ENCODE data around the gene GNMT.

Gene GNMT

GRCh38 chr6:43006251-43006650 is 45.7 kb downstream of the GNMT start:
- H3K79me2 ChIP-seq (ENCODE audit: control insufficient read depth, low read length): no peaks in the 10 kb centered on the region
- no peaks in the 10 kb centered on the region for H3K9me2 ChIP-seq (replicated peaks; ENCODE audit: control insufficient read depth, low read length)
- no peaks in the 10 kb centered on the region for H3K9me3 ChIP-seq (ENCODE audit: control insufficient read depth, insufficient read depth, low read length)
- no peak overlapping the region for H3K4me3 ChIP-seq (ENCODE audit: low read length)
- H3K4me1 ChIP-seq (ENCODE audit: control insufficient read depth, low read length): 0 out of 2 replicates have a peak, but pooled peaks cover 4% of the 10 kb centered on the region
- H3K27me3 ChIP-seq (ENCODE audit: control insufficient read depth, low read length): no peaks in the 10 kb centered on the region
- H4K20me1 ChIP-seq (ENCODE audit: control insufficient read depth, insufficient read depth, low read depth, low read length): no peaks in the 10 kb centered on the region
- H3K36me3 ChIP-seq (ENCODE audit: control insufficient read depth, low read length): peaks cover 43% of the 10 kb centered on the region
- H3K4me2 ChIP-seq (ENCODE audit: low read length): no peak overlapping the region
- H3F3A ChIP-seq (ENCODE audit: control insufficient read depth, insufficient read depth): no peaks in the 10 kb centered on the region
- TF ChIP-seq EZH2phosphoT487 (IDR thresholded peaks at IDR 0.05; ENCODE audit: borderline replicate concordance, low read length) (no peak), CTCF (IDR thresholded peaks at IDR 0.05; ENCODE audit: low read depth, low read length, poor library complexity, severe bottlenecking) (no peak)
- no peak overlapping the region for H3K27ac ChIP-seq (ENCODE audit: low read depth, low read length)

- peaks cover 10% of the 10 kb centered on the region; the same call in 1 of the 2 replicates for H3K4me1 ChIP-seq (ENCODE audit: control insufficient read depth, low read length)
- TF ChIP-seq EZH2phosphoT487 (IDR thresholded peaks at IDR 0.05; ENCODE audit: borderline replicate concordance, low read length) (no peak), CTCF (IDR thresholded peaks at IDR 0.05; ENCODE audit: low read depth, low read length, poor library complexity, severe bottlenecking) (no peak)
- H3K79me2 ChIP-seq (ENCODE audit: control insufficient read depth, low read length): peaks cover 7% of the 10 kb centered on the region
- H3K9me2 ChIP-seq (replicated peaks; ENCODE audit: control insufficient read depth, low read length): no peaks in the 10 kb centered on the region
- H3K36me3 ChIP-seq (ENCODE audit: control insufficient read depth, low read length): peaks cover 52% of the 10 kb centered on the region
- H3K4me2 ChIP-seq (ENCODE audit: low read length): no peak overlapping the region
- H3K4me3 ChIP-seq (ENCODE audit: low read length): no peak overlapping the region
- H3K27me3 ChIP-seq (ENCODE audit: control insufficient read depth, low read length): no peaks in the 10 kb centered on the region
- no peaks in the 10 kb centered on the region for H4K20me1 ChIP-seq (ENCODE audit: control insufficient read depth, insufficient read depth, low read depth, low read length)
- no peak overlapping the region for H3K27ac ChIP-seq (ENCODE audit: low read depth, low read length)
- H3K9me3 ChIP-seq (ENCODE audit: control insufficient read depth, insufficient read depth, low read length): no peaks in the 10 kb centered on the region
- no peaks in the 10 kb centered on the region for H3F3A ChIP-seq (ENCODE audit: control insufficient read depth, insufficient read depth)
Observed at GRCh38 chr6:43007126-43007525, 46.6 kb downstream of the GNMT start.

GRCh38 chr6:43009124-43009523 is 48.6 kb downstream of the GNMT start:
- Histone ChIP-seq H3K9me2 (replicated peaks; ENCODE audit: control insufficient read depth, low read length) (no peaks in the 10 kb centered on the region), H3K4me2 (ENCODE audit: low read length) (no peak overlapping the region), H3K4me3 (ENCODE audit: low read length) (no peak overlapping the region), H3K4me1 (ENCODE audit: control insufficient read depth, low read length) (peaks cover 21% of the 10 kb centered on the region), H3F3A (ENCODE audit: control insufficient read depth, insufficient read depth) (no peaks in the 10 kb centered on the region), H3K27me3 (ENCODE audit: control insufficient read depth, low read length) (no peaks in the 10 kb centered on the region), H3K79me2 (ENCODE audit: control insufficient read depth, low read length) (peaks cover 21% of the 10 kb centered on the region), H3K9me3 (ENCODE audit: control insufficient read depth, insufficient read depth, low read length) (no peaks in the 10 kb centered on the region), H4K20me1 (ENCODE audit: control insufficient read depth, insufficient read depth, low read depth, low read length) (no peaks in the 10 kb centered on the region), H3K27ac (ENCODE audit: low read depth, low read length) (no peak overlapping the region), H3K36me3 (ENCODE audit: control insufficient read depth, low read length) (peaks cover 63% of the 10 kb centered on the region)
- TF ChIP-seq EZH2phosphoT487 (IDR thresholded peaks at IDR 0.05; ENCODE audit: borderline replicate concordance, low read length) (no peak), CTCF (IDR thresholded peaks at IDR 0.05; ENCODE audit: low read depth, low read length, poor library complexity, severe bottlenecking) (peak; percentile 75)
